SK-N-SH (cell line): Measurements from ENCODE around the gene SPIN1. TPM values are rescaled to one million over a fixed set of nuclear protein-coding genes. Genes with fewer than 3 reads are reported as not detected.

Source experiments
- CTCF ChIA-PET: fragments of 300-600, 350-600 bp; formaldehyde crosslinking; extraction: SDS; loops from one replicate; lab custom pipeline; 2021; lab: Yijun Ruan, JAX
- POLR2A ChIA-PET: fragments of 350-600 bp; sonication (Branson Sonifier 250); formaldehyde crosslinking; extraction: SDS; loops from one replicate; lab custom pipeline; 2020; ENCODE audit warnings: antibody characterized with exemption, inconsistent platforms; lab: Yijun Ruan, JAX
- DNase-seq: peaks from one replicate; pipeline ENCODE4 v3.0.0; 2012
- H2AFZ ChIP-seq: fragments of 200-600 bp; sonication (generic); 2 replicates; pipeline ENCODE4 v1.8.1; 2016; ENCODE audit warnings: antibody characterized with exemption, mild to moderate bottlenecking, low read depth
- H3F3A ChIP-seq: fragments of 200-600 bp; sonication (generic); replicated peaks from 2 replicates; pipeline ENCODE3; 2016; ENCODE audit warnings: antibody characterized with exemption, mild to moderate bottlenecking; ENCODE audit not compliant: insufficient read depth
- H3K27ac ChIP-seq, 2 experiments: fragments of 200-500 bp in 1 of 2; fragments of 200-600 bp in 1 of 2; sonication (Bioruptor generic) in 1 of 2; sonication (generic), shearing (Covaris generic) in 1 of 2; 2 replicates each; pipeline versions ENCODE4 v1.5.1 to v1.6.1; 2014 to 2016; ENCODE audit warnings: low read depth in 2 of 2, inconsistent platforms in 1 of 2, low read length in 1 of 2, mild to moderate bottlenecking in 1 of 2, mixed read lengths in 1 of 2
- H3K27me3 ChIP-seq: fragments of 200-600 bp; sonication (generic), shearing (Covaris generic); 2 replicates; pipeline ENCODE4 v1.6.1; 2016; ENCODE audit warnings: mixed run types; ENCODE audit not compliant: insufficient read depth
- H3K36me3 ChIP-seq, 2 experiments: fragments of 200-500 bp in 1 of 2; fragments of 200-600 bp in 1 of 2; sonication (Bioruptor generic) in 1 of 2; sonication (generic) in 1 of 2; replicated peaks in 1 of 2; 2 replicates each; pipeline versions ENCODE3 to v1.5.1; 2014 to 2016; ENCODE audit warnings: low read length in 1 of 2, mild to moderate bottlenecking in 1 of 2; ENCODE audit not compliant: insufficient read depth in 2 of 2, control insufficient read depth in 1 of 2
- H3K4me1 ChIP-seq, 2 experiments: fragments of 200-500 bp in 1 of 2; fragments of 200-600 bp in 1 of 2; sonication (Bioruptor generic) in 1 of 2; sonication (generic), shearing (Covaris generic) in 1 of 2; 2 replicates each; pipeline versions ENCODE4 v1.5.1 to v1.6.1; 2014 to 2016; ENCODE audit warnings: low read depth in 1 of 2, low read length in 1 of 2, mixed run types in 1 of 2; ENCODE audit not compliant: insufficient read depth in 2 of 2, control insufficient read depth in 1 of 2
- H3K4me2 ChIP-seq: fragments of 200-600 bp; sonication (generic), shearing (Covaris generic); 2 replicates; pipeline ENCODE4 v1.6.1; 2017; ENCODE audit warnings: mixed run types
- H3K4me3 ChIP-seq, 2 experiments: fragments of 200-500 bp in 1 of 2; fragments of 200-600 bp in 1 of 2; sonication (Bioruptor generic) in 1 of 2; sonication (generic), shearing (Covaris generic) in 1 of 2; 2 replicates each; pipeline versions ENCODE4 v1.5.1 to v1.8.1; 2014 to 2016; ENCODE audit warnings: low read depth in 2 of 2, inconsistent platforms in 1 of 2, low read length in 1 of 2, mild to moderate bottlenecking in 1 of 2, mixed read lengths in 1 of 2, moderate library complexity in 1 of 2
- H3K79me2 ChIP-seq: fragments of 200-600 bp; sonication (generic); 2 replicates; pipeline ENCODE4 v1.8.1; 2017; ENCODE audit warnings: mild to moderate bottlenecking; ENCODE audit not compliant: insufficient read depth
- H3K9ac ChIP-seq: fragments of 200-600 bp; sonication (generic); 2 replicates; pipeline ENCODE4 v1.6.1; 2017; ENCODE audit warnings: mixed run types
- H3K9me2 ChIP-seq: fragments of 200-600 bp; sonication (generic); 2 replicates; pipeline ENCODE4 v1.6.1; 2017; ENCODE audit warnings: mixed run types
- H3K9me3 ChIP-seq: fragments of 200-600 bp; sonication (generic); 2 replicates; pipeline ENCODE4 v1.6.1; 2017; ENCODE audit warnings: mixed run types, mild to moderate bottlenecking, moderate library complexity
- H4K20me1 ChIP-seq: fragments of 200-600 bp; sonication (generic); 2 replicates; pipeline ENCODE4 v1.6.1; 2017; ENCODE audit warnings: mild to moderate bottlenecking, mixed run types; ENCODE audit not compliant: insufficient read depth
- ELF1 ChIP-seq: IDR thresholded peaks from 2 replicates; pipeline ENCODE4 v1.4.0; 2012
- EZH2phosphoT487 ChIP-seq: fragments of 200-600 bp; sonication (generic); IDR thresholded peaks from 2 replicates; pipeline ENCODE4 v1.6.1; 2017; ENCODE audit warnings: low read depth, mixed run types, mild to moderate bottlenecking, antibody characterized with exemption, moderate library complexity, borderline replicate concordance
- FOXJ3 ChIP-seq: sonication (generic); formaldehyde crosslinking; IDR thresholded peaks from 2 replicates; pipeline ENCODE4 v1.5.1; 2020; ENCODE audit warnings: mild to moderate bottlenecking, missing genetic modification reagents
- GATA2 ChIP-seq: sonication (generic); formaldehyde crosslinking; IDR thresholded peaks from 2 replicates; pipeline ENCODE4 v1.5.0; 2020; ENCODE audit warnings: mild to moderate bottlenecking, missing genetic modification reagents
- MXI1 ChIP-seq: IDR thresholded peaks from 2 replicates; pipeline ENCODE4 v1.6.1; 2012; ENCODE audit warnings: mild to moderate bottlenecking, low read depth, low read length, improper control_type of control experiment
- NFIC ChIP-seq: IDR thresholded peaks from 2 replicates; pipeline ENCODE4 v1.4.0; 2012; ENCODE audit warnings: borderline replicate concordance
- RAD21 ChIP-seq: IDR thresholded peaks from 2 replicates; pipeline ENCODE4 v1.6.1; 2012; ENCODE audit warnings: mild to moderate bottlenecking, low read length
- RFX5 ChIP-seq: IDR thresholded peaks from 2 replicates; pipeline ENCODE4 v1.6.1; 2012; ENCODE audit warnings: mild to moderate bottlenecking, improper control_type of control experiment, low read length
- RXRA ChIP-seq: IDR thresholded peaks from 2 replicates; pipeline ENCODE4 v1.4.0; 2012; ENCODE audit warnings: low read depth, mild to moderate bottlenecking, borderline replicate concordance
- SIN3A ChIP-seq: IDR thresholded peaks from 2 replicates; pipeline ENCODE4 v1.6.1; 2012; ENCODE audit warnings: low read depth, mild to moderate bottlenecking, low read length, moderate library complexity, borderline replicate concordance
- SMC3 ChIP-seq: IDR thresholded peaks from 2 replicates; pipeline ENCODE4 v1.6.1; 2012; ENCODE audit warnings: low read depth, low read length, improper control_type of control experiment
- TAF1 ChIP-seq: IDR thresholded peaks from 2 replicates; pipeline ENCODE4 v1.6.1; 2012; ENCODE audit warnings: low read depth, mild to moderate bottlenecking, low read length, moderate library complexity, borderline replicate concordance
- TEAD4 ChIP-seq: IDR thresholded peaks from 2 replicates; pipeline ENCODE4 v1.4.0; 2012; ENCODE audit warnings: mild to moderate bottlenecking, borderline replicate concordance; ENCODE audit not compliant: insufficient read depth
- USF2 ChIP-seq: fragments of 150-350 bp; IDR thresholded peaks from 2 replicates; pipeline ENCODE4 v1.6.1; 2017; ENCODE audit warnings: antibody characterized with exemption, low read length, low read depth, borderline replicate concordance
- YY1 ChIP-seq: IDR thresholded peaks from 2 replicates; pipeline ENCODE4 v1.4.0; 2012; ENCODE audit warnings: low read depth, mild to moderate bottlenecking
- WGBS: methylation state at CpG from one replicate; pipeline ENCODE4 v1.1.6; 2017; ENCODE audit warnings: low lambda C conversion rate; 5-methylcytosine and 5-hydroxymethylcytosine counted together
- polyA plus RNA-seq, 3 experiments: library from polyadenylated mRNA; depleted of rRNA; stranded (reverse); fragments of >200 nt; gene quantifications; 2 replicates each; pipeline ENCODE4 v1.2.3, GENCODE V29; 2012
- TF ChIP-seq, protein P1 (sequence below): fragments of 200-600 bp; sonication (generic); IDR thresholded peaks from 2 replicates; pipeline ENCODE4 v1.6.1; 2017; ENCODE audit warnings: antibody characterized with exemption, mild to moderate bottlenecking, moderate library complexity
- TF ChIP-seq, protein P2 (sequence below): IDR thresholded peaks from 2 replicates; pipeline ENCODE4 v1.4.0; 2012; ENCODE audit warnings: low read depth, borderline replicate concordance

The SPIN1 gene
- polyA plus RNA-seq, 1 of the 3 experiments (the other 2 are of a cell fraction), result 35.8 TPM

- TF ChIP-seq YY1 (peak; percentile 58; the same call in 1 of the 2 replicates), TEAD4 (no peak), NFIC (no peak), RFX5 (no peak), EZH2phosphoT487 (no peak), USF2 (no peak)
- TF ChIP-seq, protein P1, sequence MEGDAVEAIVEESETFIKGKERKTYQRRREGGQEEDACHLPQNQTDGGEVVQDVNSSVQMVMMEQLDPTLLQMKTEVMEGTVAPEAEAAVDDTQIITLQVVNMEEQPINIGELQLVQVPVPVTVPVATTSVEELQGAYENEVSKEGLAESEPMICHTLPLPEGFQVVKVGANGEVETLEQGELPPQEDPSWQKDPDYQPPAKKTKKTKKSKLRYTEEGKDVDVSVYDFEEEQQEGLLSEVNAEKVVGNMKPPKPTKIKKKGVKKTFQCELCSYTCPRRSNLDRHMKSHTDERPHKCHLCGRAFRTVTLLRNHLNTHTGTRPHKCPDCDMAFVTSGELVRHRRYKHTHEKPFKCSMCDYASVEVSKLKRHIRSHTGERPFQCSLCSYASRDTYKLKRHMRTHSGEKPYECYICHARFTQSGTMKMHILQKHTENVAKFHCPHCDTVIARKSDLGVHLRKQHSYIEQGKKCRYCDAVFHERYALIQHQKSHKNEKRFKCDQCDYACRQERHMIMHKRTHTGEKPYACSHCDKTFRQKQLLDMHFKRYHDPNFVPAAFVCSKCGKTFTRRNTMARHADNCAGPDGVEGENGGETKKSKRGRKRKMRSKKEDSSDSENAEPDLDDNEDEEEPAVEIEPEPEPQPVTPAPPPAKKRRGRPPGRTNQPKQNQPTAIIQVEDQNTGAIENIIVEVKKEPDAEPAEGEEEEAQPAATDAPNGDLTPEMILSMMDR, result no peak; the same call in 1 of the 2 replicates
Observed at GRCh38 chr9:88388203-88388885, at the start of gene SPIN1 (continued).

DNA sequence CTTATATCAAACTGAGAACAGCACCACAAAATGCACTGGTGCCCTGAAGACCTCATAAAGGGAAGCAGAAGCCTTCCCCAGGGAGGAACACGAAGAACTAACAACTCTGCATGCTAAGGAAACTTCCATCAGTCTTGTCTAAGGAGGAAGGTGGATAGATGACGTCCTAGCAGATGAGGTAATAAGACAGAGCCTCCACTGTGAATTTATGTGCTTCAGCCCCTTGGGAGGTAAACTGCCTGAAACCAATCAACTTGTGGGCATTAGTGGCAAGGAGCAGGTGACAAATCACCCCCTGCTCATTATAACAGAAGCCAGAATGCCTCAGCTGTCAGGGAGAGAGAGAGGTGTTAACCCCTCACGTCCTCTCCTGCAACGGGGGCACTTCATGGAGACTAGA is 48.9 kb upstream of the SPIN1 start:
- CTCF ChIA-PET, result no interaction called here

More for the DNA sequence above, 48.9 kb upstream of the SPIN1 start:
- WGBS, result 43% methylated on average over 4 of the region's 4 CpGs
- Histone ChIP-seq H3K79me2 (no peaks in the 10 kb centered on the region), H3K4me1 (no peaks in the 10 kb centered on the region), H3K9me3 (no peaks in the 10 kb centered on the region), H3K9me2 (no peaks in the 10 kb centered on the region), H2AFZ (no peak overlapping the region), H3K36me3 (no peaks in the 10 kb centered on the region), H4K20me1 (no peaks in the 10 kb centered on the region), H3K9ac (no peak overlapping the region), H3K27me3 (no peaks in the 10 kb centered on the region), H3F3A (no peaks in the 10 kb centered on the region), H3K4me2 (no peak overlapping the region), H3K4me3 (no peak overlapping the region), H3K27ac (no peak overlapping the region)
- POLR2A ChIA-PET, result no interaction called here
- DNase-seq, result no peak
- TF ChIP-seq SMC3 (no peak), TEAD4 (no peak), SIN3A (no peak), RAD21 (no peak), MXI1 (no peak), TAF1 (no peak), RXRA (no peak), ELF1 (no peak), USF2 (no peak), FOXJ3 (CRISPR knock-in tag) (no peak), GATA2 (CRISPR knock-in tag) (no peak)
- TF ChIP-seq, protein P2, sequence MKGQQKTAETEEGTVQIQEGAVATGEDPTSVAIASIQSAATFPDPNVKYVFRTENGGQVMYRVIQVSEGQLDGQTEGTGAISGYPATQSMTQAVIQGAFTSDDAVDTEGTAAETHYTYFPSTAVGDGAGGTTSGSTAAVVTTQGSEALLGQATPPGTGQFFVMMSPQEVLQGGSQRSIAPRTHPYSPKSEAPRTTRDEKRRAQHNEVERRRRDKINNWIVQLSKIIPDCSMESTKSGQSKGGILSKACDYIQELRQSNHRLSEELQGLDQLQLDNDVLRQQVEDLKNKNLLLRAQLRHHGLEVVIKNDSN, result no peak
